Amniotic stem cell (primary cell): ENCODE measurements around the gene ASPG.

Experiments used
- DNase-seq: peaks from one replicate; lab custom pipeline; 2025; lab: John Stamatoyannopoulos, UW

The ASPG gene

GRCh38 chr14:104093366-104094055 lies 8.0 kb downstream of the ASPG start:
- DNase-seq: no peak

GRCh38 chr14:104094056-104094708 lies 8.7 kb downstream of the ASPG start:
- no peak for DNase-seq

- no peak for DNase-seq
Observed at GRCh38 chr14:104094709-104095425, 9.4 kb downstream of the ASPG start.

DNA sequence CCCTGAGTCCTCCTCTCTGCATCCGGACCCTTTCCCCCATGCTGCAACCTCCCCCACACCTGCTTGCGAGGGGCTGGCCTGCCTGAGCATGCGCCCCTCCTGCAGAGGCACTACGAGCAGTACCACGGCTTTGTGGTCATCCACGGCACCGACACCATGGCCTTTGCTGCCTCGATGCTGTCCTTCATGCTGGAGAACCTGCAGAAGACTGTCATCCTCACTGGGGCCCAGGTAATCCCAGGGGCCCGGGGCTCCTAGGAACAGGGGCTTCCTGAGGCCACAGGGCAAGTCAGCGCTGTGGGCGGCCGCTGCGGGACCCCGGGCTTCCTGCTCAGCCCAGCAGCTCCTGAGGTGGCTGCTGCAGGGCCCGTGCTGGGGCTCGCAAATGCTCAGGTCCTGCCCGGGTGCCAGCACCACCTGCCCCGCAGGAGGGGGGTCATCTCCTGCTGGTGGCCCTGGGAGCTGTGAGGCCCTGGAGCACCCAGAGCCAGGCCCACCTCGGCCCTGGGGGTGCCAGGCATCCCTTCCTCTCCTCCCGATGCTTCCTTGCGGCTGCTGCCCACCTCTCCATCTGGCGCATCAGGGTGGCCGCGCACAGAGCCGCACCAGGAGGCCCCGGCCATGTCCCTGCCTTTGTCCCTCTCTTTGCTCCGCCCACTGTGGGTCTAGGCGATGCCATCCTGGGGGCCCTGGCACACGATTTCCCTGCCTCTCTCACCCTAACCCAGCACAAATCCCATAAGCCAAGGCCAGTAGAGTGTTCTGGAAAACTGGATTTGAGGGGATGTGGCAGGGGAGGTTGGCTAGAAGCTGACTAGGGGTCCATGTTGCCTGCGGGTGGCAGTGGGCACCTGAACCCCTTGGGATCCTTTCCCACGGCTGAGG lies 10.2 kb downstream of the ASPG start:
- no peak for DNase-seq

DNA sequence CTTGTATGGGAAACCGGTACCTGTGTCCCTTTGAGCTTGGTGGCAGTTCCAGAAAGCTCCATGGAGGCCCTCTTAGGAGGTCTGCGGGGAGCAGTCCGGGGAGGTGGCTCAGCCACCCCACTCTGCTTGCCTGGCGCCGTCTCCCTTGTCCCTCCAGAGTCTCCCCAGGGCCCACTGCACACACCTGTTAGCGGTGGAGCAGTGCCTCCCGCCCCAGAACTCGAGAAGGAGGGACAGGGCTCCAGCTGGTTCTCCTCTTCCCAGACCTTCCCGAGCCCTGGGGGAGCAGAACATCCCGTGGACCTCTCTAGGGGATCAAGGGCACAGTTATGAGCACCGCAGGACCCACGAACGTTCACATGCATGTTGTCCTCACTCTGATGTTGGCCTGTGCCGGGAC lies 10.8 kb downstream of the ASPG start:
- DNase-seq: no peak

- DNase-seq: no peak
Observed at GRCh38 chr14:104096751-104097700, 11.5 kb downstream of the ASPG start.

DNA sequence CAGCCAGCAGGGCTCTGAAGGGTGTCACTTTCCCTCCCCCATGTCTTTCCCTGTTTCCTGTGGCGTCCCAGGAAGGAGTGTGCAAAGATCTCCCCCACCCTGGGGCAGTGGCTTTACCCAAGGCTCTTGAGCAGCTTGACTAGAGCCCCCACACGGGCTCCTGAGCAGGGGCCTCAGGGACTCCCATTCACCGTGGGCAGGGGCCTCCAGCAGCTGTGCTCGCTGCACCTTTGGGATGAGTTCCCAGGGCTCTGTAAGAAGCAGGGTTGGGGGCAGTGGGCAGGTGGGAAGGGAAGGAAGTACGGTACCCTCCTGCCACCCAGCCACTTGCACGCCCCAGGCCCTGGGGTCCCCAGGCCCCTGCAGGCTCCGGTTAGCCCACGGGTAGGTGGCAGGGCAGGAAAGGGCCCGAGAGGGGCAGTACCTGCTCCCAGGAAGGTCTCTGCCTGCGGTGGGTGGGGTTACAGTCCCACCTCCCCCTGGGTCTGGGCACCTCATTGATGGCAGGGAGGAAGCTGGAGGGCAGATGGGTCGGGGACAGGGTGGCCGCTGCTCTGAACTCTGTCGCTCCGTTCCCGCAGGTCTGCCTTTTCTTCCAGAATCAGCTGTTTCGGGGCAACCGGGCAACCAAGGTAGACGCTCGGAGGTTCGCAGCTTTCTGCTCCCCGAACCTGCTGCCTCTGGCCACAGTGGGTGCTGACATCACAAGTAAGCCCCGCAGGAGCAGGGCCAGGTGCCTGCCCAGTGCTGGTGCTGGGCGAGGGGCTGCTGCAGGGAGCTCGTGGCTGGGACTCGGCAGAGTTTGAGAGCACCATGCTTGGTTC lies 13.0 kb downstream of the ASPG start:
- no peak for DNase-seq

DNA sequence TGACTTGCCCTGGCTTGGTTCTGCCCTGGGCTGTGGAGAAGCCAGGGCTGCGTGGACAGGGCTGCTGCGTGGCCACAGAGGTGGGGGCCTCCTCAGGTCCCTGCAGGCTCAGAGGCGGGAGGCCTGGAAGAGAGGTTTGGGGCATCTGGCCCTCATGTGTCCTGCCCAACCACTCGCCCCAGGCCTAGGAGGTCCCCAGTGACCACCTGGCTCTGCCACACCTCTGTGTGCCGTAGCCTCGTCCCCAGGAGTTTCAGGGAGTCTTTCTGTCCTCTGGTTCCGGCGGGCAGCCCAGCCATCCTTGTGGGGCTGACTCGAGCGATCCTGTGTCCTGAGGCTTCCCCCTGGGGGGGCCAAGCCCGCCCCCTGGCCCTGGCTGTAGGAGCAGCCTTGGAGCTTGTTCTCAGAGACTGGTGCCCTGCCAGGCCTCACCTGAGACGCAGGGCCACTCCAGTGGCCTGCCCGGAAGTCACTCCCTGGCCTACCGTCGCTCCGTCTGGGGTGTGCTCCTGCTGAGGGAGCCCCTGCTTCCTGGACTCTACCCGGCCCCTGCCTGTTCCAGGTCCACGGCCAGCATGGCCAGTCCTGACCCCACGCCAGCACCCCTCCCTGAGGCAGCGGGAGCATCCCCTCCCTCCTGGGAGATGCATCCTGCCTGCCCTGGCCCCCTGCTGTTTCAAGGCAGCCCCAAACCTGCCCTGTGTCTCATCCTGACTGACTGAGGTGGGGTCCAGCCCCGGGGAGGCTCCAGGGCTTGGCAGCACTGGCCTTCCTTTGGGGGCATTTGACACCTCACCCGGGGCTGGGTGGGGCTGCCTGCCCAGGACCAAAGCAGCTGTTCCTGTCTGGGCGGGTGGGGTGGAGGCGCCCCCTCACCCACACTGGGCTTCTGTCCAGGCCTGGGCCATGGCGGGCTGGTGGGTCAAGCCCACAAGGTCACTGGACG lies 13.9 kb downstream of the ASPG start:
- no peak for DNase-seq

GRCh38 chr14:104100171-104101085 lies 14.9 kb downstream of the ASPG start:
- DNase-seq: no peak

GRCh38 chr14:104101086-104101621 lies 15.7 kb downstream of the ASPG start:
- DNase-seq: no peak

DNA sequence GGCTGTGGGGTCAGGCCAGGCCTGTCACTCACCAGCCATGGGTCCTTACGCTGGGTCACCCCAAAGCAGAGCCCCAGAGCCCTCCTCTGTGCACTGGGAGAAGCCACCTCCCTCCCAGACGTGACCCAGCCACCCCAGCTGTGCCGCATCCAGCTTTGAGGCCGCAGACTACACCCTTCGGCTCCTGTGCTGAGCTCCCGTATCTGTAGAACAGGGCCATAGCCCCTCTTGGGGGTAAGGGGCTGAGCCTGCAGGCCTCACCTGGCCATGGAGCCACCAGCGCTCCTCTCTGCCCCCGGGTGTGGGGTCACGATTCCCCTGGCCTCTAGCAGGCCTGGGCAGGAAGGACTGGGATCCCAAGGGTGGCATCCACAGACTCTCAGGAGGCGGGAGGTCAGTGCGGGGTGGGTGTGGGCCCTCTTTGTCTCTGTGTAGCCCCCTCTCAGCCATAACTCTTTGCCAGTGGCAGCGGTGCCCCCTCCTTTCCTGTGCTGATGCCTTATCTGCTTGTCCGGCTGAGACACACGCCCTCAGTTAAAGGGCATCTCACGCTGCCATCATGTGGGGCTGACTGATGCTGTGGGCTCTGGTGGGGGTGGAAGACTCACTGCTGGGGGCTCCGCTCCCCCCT lies 16.3 kb downstream of the ASPG start:
- DNase-seq: no peak

DNA sequence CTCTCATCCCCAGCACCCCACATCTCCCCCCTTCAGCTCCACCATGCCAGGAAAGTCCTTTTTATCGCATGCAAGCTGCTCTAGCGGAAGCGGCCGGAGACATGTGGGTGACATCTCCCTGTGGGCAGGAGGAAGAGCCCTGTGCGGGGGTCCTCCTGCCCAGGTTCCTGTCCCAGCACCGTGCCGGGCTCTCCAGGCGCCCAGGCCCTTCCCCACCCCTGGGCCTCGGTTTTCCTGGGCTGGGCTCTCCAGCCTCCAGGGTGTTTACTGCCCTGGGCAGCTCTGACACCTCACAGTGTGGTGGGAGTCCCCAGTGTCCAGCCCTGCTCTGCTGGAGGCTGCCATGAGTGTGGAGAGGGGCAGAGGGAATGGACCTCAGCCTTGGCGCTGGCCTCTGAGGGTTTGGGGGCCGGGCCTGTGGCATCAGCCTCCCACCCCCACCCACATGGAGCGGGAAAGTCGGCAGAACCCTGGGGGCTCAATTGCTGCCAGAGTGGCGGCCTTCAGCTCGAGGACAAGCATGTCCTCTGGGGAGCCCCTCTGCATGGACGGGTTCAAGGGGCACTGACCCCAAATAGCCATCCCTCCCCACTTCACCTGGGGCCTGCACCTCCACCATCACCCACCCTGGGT lies 16.9 kb downstream of the ASPG start:
- DNase-seq: no peak

- no peak for DNase-seq
Observed at GRCh38 chr14:104103061-104103445, 17.6 kb downstream of the ASPG start.

- DNase-seq: no peak
Observed at GRCh38 chr14:104103446-104104075, 18.1 kb downstream of the ASPG start.

GRCh38 chr14:104104076-104104901 lies 18.8 kb downstream of the ASPG start:
- no peak for DNase-seq
